Thyroid gland (tissue), 4 donors: Measurements from ENCODE around the gene SWSAP1. TPM values are rescaled to one million over a fixed set of nuclear protein-coding genes. Genes with fewer than 3 reads are reported as not detected.

Experiments
- DNase-seq, 2 donors: peaks; one replicate each; pipeline ENCODE4 v3.0.0-alpha.2; 2019
- H3K27ac ChIP-seq, 3 donors: fragments of 200-600 bp; sonication (generic); 1 replicate in 2 of 3; 2 replicates in 1 of 3; pipeline ENCODE4 v1.5.1; 2016 to 2019; ENCODE audit warnings: mild to moderate bottlenecking in 1 of 3, moderate library complexity in 1 of 3
- H3K27me3 ChIP-seq: fragments of 200-600 bp; sonication (generic); one replicate; pipeline ENCODE4 v1.5.1; 2019
- H3K36me3 ChIP-seq, 2 donors: fragments of 200-600 bp; sonication (generic); one replicate each; pipeline ENCODE4 v1.5.1; 2016 to 2019
- H3K4me1 ChIP-seq, 2 donors: fragments of 200-600 bp; sonication (generic); one replicate each; pipeline ENCODE4 v1.5.1; 2017 to 2019
- H3K4me3 ChIP-seq, 3 donors: fragments of 200-600 bp; sonication (generic); replicated peaks in 1 of 3; 1 replicate in 2 of 3; 2 replicates in 1 of 3; pipeline ENCODE4 v1.5.1; 2016; ENCODE audit warnings: mild to moderate bottlenecking in 1 of 3
- H3K9me3 ChIP-seq: fragments of 200-600 bp; sonication (generic); one replicate; pipeline ENCODE4 v1.5.1; 2017
- CTCF ChIP-seq, 6 experiments: fragments of 200-600 bp in 3 of 6; fragments of 450-650 bp in 3 of 6; sonication (generic) in 3 of 6; IDR thresholded peaks; one replicate each; pipeline ENCODE4 v1.5.1; 2016 to 2019; ENCODE audit warnings: antibody characterized with exemption in 6 of 6, mild to moderate bottlenecking in 2 of 6, inconsistent platforms in 1 of 6, moderate library complexity in 1 of 6
- POLR2A ChIP-seq, 2 donors: fragments of 450-650 bp; IDR thresholded peaks; one replicate each; pipeline ENCODE4 v1.6.1; 2017; ENCODE audit warnings: antibody characterized with exemption in 2 of 2, mild to moderate bottlenecking in 2 of 2, moderate library complexity in 1 of 2
- WGBS, 2 donors: methylation state at CpG; one replicate each; pipeline ENCODE4 v1.1.5; 2017; 5-methylcytosine and 5-hydroxymethylcytosine counted together
- intact Hi-C: fragments of 100-400 bp; cut with DNase I; formaldehyde crosslinking; loops from one replicate; pipeline ENCODE4 v1.15.1; 2023
- total RNA-seq, 4 donors: library from RNA; depleted of rRNA; stranded (reverse); fragments of >200 nt; gene quantifications; one replicate each; pipeline ENCODE4 v1.2.3, GENCODE V29; 2016

Gene SWSAP1
- total RNA-seq, 4 donors from 2014 or later, result 2.3 to 4.3 (median 3.4) TPM

- WGBS, 2 donors, result 68 to 81% methylated on average over 5 of the region's 5 CpGs
- Histone ChIP-seq H3K27ac (no peak overlapping the region), H3K4me3 (no peak overlapping the region), H3K27me3 (no peaks in the 10 kb centered on the region), H3K36me3 (peaks cover 0 to 5% of the 10 kb centered on the region in 2 donors), H3K9me3 (no peaks in the 10 kb centered on the region), H3K4me1 (peaks cover 0 to 10% of the 10 kb centered on the region in 2 donors)
- no peak for DNase-seq
- intact Hi-C loops, result no loop called here
- no peak for TF ChIP-seq POLR2A (IDR thresholded peaks at IDR 0.05)
- TF ChIP-seq CTCF (IDR thresholded peaks at IDR 0.05), result no peak
These were observed 9.5 kb upstream of the SWSAP1 start for GRCh38 chr19:11364935-11365334.

GRCh38 chr19:11365557-11366117 lies 8.8 kb upstream of the SWSAP1 start:
- Histone ChIP-seq H3K4me1 (peaks cover 0 to 10% of the 10 kb centered on the region in 2 donors), H3K9me3 (no peaks in the 10 kb centered on the region), H3K36me3 (peaks cover 0 to 5% of the 10 kb centered on the region in 2 donors), H3K27ac (no peak overlapping the region), H3K4me3 (no peak overlapping the region), H3K27me3 (no peaks in the 10 kb centered on the region)
- WGBS, 2 donors, result 77 to 83% methylated on average over 7 of the region's 7 CpGs
- TF ChIP-seq CTCF (IDR thresholded peaks at IDR 0.05), result no peak
- no peak for TF ChIP-seq POLR2A (IDR thresholded peaks at IDR 0.05)
- no peak for DNase-seq
- intact Hi-C loops, result no loop called here

GRCh38 chr19:11367528-11367927 lies 6.9 kb upstream of the SWSAP1 start:
- H3K4me1 ChIP-seq, result no peaks in the 10 kb centered on the region
- 89 to 91% methylated on average over 1 to 2 of the region's 2 CpGs for WGBS, 2 donors
- H3K27ac ChIP-seq, result no peak overlapping the region
- TF ChIP-seq POLR2A (IDR thresholded peaks at IDR 0.05) (no peak), CTCF (IDR thresholded peaks at IDR 0.05) (no peak)
- H3K4me3 ChIP-seq, result no peak overlapping the region
- no peaks in the 10 kb centered on the region for H3K9me3 ChIP-seq
- DNase-seq, result no peak
- intact Hi-C loops, result no loop called here
- H3K27me3 ChIP-seq, result no peaks in the 10 kb centered on the region
- H3K36me3 ChIP-seq, result peaks cover 0 to 5% of the 10 kb centered on the region in 2 donors

- WGBS, 2 donors, result 92 to 97% methylated on average over 2 of the region's 2 CpGs
- peaks cover 9 to 10% of the 10 kb centered on the region in 2 donors for H3K4me1 ChIP-seq
- H3K9me3 ChIP-seq, result no peaks in the 10 kb centered on the region
- H3K27ac ChIP-seq, result no peak overlapping the region
- H3K36me3 ChIP-seq, result peaks cover 0 to 3% of the 10 kb centered on the region in 2 donors
- H3K4me3 ChIP-seq, result no peak overlapping the region
- DNase-seq, result no peak
- TF ChIP-seq POLR2A (IDR thresholded peaks at IDR 0.05) (no peak), CTCF (IDR thresholded peaks at IDR 0.05) (no peak)
- intact Hi-C loops, result no loop called here
- no peaks in the 10 kb centered on the region for H3K27me3 ChIP-seq
These were observed 3.7 kb upstream of the SWSAP1 start for GRCh38 chr19:11370744-11371143.

- TF ChIP-seq CTCF (IDR thresholded peaks at IDR 0.05) (no peak), POLR2A (IDR thresholded peaks at IDR 0.05) (no peak)
- WGBS, 2 donors, result 48 to 58% methylated on average over 10 of the region's 10 CpGs
- H3K27me3 ChIP-seq, result no peaks in the 10 kb centered on the region
- H3K4me3 ChIP-seq, result no peak overlapping the region
- H3K9me3 ChIP-seq, result no peaks in the 10 kb centered on the region
- no peaks in the 10 kb centered on the region for H3K36me3 ChIP-seq
- intact Hi-C loops, result no loop called here
- DNase-seq, result peak; percentile 55 to 62
- H3K27ac ChIP-seq, result no peak overlapping the region
- H3K4me1 ChIP-seq, result peaks cover 22 to 35% of the 10 kb centered on the region in 2 donors
These were observed 1.1 kb upstream of the SWSAP1 start for GRCh38 chr19:11373166-11373884.
